ENCODE data around the gene CNOT9. TPM values are rescaled to one million over a fixed set of nuclear protein-coding genes. Genes with fewer than 3 reads are reported as not detected.

CNOT9 gene
- total RNA-seq, 2 donors from 2014 or later = 12.9 to 17.6 TPM

GRCh38 chr2:218626369-218626768 lies 57.7 kb downstream of the CNOT9 start:
- TF ChIP-seq CTCF (IDR thresholded peaks at IDR 0.05) (no peak), POLR2A (IDR thresholded peaks at IDR 0.05) (no peak)
- Histone ChIP-seq H3K4me3 (no peak overlapping the region), H3K9me3 (no peaks in the 10 kb centered on the region), H3K27me3 (no peaks in the 10 kb centered on the region), H3K36me3 (replicated peaks in 1 of 2; ENCODE audit: insufficient read depth in 1 of 2, low read depth in 2 of 2) (no peaks in the 10 kb centered on the region), H3K4me1 (no peaks in the 10 kb centered on the region), H3K27ac (no peak overlapping the region)
- no peak for ATAC-seq
- intact Hi-C loops (cut with DNase I) = no loop called here
- WGBS, 2 donors = 75 to 82% methylated on average over 4 of the region's 4 CpGs
- no peak for DNase-seq

GRCh38 chr2:218627939-218628338 lies 59.3 kb downstream of the CNOT9 start:
- Histone ChIP-seq H3K27me3 (no peaks in the 10 kb centered on the region), H3K36me3 (replicated peaks in 1 of 2; ENCODE audit: insufficient read depth in 1 of 2, low read depth in 2 of 2) (no peaks in the 10 kb centered on the region), H3K4me3 (no peak overlapping the region), H3K27ac (no peak overlapping the region), H3K9me3 (no peaks in the 10 kb centered on the region), H3K4me1 (no peaks in the 10 kb centered on the region)
- TF ChIP-seq CTCF (IDR thresholded peaks at IDR 0.05) (no peak), POLR2A (IDR thresholded peaks at IDR 0.05) (no peak)
- ATAC-seq (no peak), DNase-seq (no peak)
- 91 to 93% methylated on average over 4 of the region's 4 CpGs for WGBS, 2 donors
- intact Hi-C loops (cut with DNase I) = no loop called here

- no peaks in the 10 kb centered on the region for H3K4me1 ChIP-seq
- no peak for DNase-seq
- H3K4me3 ChIP-seq = no peak overlapping the region
- H3K27ac ChIP-seq = no peak overlapping the region
- H3K9me3 ChIP-seq = no peaks in the 10 kb centered on the region
- TF ChIP-seq POLR2A (IDR thresholded peaks at IDR 0.05) (no peak), CTCF (IDR thresholded peaks at IDR 0.05) (no peak)
- WGBS, 2 donors = 32 to 49% methylated on average over 4 of the region's 4 CpGs
- intact Hi-C loops (cut with DNase I) = no loop called here
- no peaks in the 10 kb centered on the region for H3K27me3 ChIP-seq
- ATAC-seq = no peak
- H3K36me3 ChIP-seq (replicated peaks in 1 of 2; ENCODE audit: insufficient read depth in 1 of 2, low read depth in 2 of 2) = peaks cover 0 to 7% of the 10 kb centered on the region in 2 donors
Measured at GRCh38 chr2:218631837-218632236, 63.2 kb downstream of the CNOT9 start.

GRCh38 chr2:218635719-218636118 lies 67.1 kb downstream of the CNOT9 start:
- H3K27me3 ChIP-seq = no peaks in the 10 kb centered on the region
- DNase-seq (no peak), ATAC-seq (no peak)
- H3K9me3 ChIP-seq = no peaks in the 10 kb centered on the region
- TF ChIP-seq CTCF (IDR thresholded peaks at IDR 0.05) = no peak
- no peak for TF ChIP-seq POLR2A (IDR thresholded peaks at IDR 0.05)
- 88 to 89% methylated on average over 5 of the region's 5 CpGs for WGBS, 2 donors
- H3K4me1 ChIP-seq = no peaks in the 10 kb centered on the region
- no peak overlapping the region for H3K27ac ChIP-seq
- peaks cover 8 to 35% of the 10 kb centered on the region in 2 donors for H3K36me3 ChIP-seq (replicated peaks in 1 of 2; ENCODE audit: insufficient read depth in 1 of 2, low read depth in 2 of 2)
- intact Hi-C loops (cut with DNase I) = no loop called here
- H3K4me3 ChIP-seq = no peak overlapping the region

GRCh38 chr2:218638372-218638771 lies 69.7 kb downstream of the CNOT9 start:
- H3K4me3 ChIP-seq = no peak overlapping the region
- no peaks in the 10 kb centered on the region for H3K9me3 ChIP-seq
- ATAC-seq = no peak
- no peaks in the 10 kb centered on the region for H3K27me3 ChIP-seq
- TF ChIP-seq POLR2A (IDR thresholded peaks at IDR 0.05) (no peak), CTCF (IDR thresholded peaks at IDR 0.05) (no peak)
- no peak for DNase-seq
- no peak overlapping the region for H3K27ac ChIP-seq
- intact Hi-C loops (cut with DNase I) = no loop called here
- 94 to 100% methylated on average over 4 to 18 of the region's 18 CpGs for WGBS, 2 donors
- H3K4me1 ChIP-seq = no peaks in the 10 kb centered on the region
- peaks cover 8 to 45% of the 10 kb centered on the region in 2 donors for H3K36me3 ChIP-seq (replicated peaks in 1 of 2; ENCODE audit: insufficient read depth in 1 of 2, low read depth in 2 of 2)

Data from body of pancreas (tissue), 4 donors.